ENCODE results near the gene RHO.

RHO gene

GRCh38 chr3:129569856-129570255 is 41.4 kb downstream of the RHO start:
- no peak for TF ChIP-seq CTCF (conservative IDR thresholded peaks at IDR 0.05; ENCODE audit: low read depth, low read length)
- DNase-seq (ENCODE audit: low read depth): no peak
- no peak overlapping the region for H3K4me3 ChIP-seq (ENCODE audit: low read depth, low read length)

- H3K4me3 ChIP-seq (ENCODE audit: low read depth, low read length): no peak overlapping the region
- TF ChIP-seq CTCF (conservative IDR thresholded peaks at IDR 0.05; ENCODE audit: low read depth, low read length): no peak
- DNase-seq (ENCODE audit: low read depth): no peak
These were observed 43.4 kb downstream of the RHO start for GRCh38 chr3:129571605-129572547.

GRCh38 chr3:129572603-129573002 is 44.2 kb downstream of the RHO start:
- no peak for TF ChIP-seq CTCF (conservative IDR thresholded peaks at IDR 0.05; ENCODE audit: low read depth, low read length)
- DNase-seq (ENCODE audit: low read depth): no peak
- H3K4me3 ChIP-seq (ENCODE audit: low read depth, low read length): no peak overlapping the region

GRCh38 chr3:129573493-129573892 is 45.1 kb downstream of the RHO start:
- DNase-seq (ENCODE audit: low read depth): no peak
- no peak for TF ChIP-seq CTCF (conservative IDR thresholded peaks at IDR 0.05; ENCODE audit: low read depth, low read length)
- no peak overlapping the region for H3K4me3 ChIP-seq (ENCODE audit: low read depth, low read length)

GRCh38 chr3:129574206-129574605 is 45.8 kb downstream of the RHO start:
- no peak for TF ChIP-seq CTCF (conservative IDR thresholded peaks at IDR 0.05; ENCODE audit: low read depth, low read length)
- no peak overlapping the region for H3K4me3 ChIP-seq (ENCODE audit: low read depth, low read length)
- no peak for DNase-seq (ENCODE audit: low read depth)

- no peak overlapping the region for H3K4me3 ChIP-seq (ENCODE audit: low read depth, low read length)
- TF ChIP-seq CTCF (conservative IDR thresholded peaks at IDR 0.05; ENCODE audit: low read depth, low read length): peak; percentile 13
- DNase-seq (ENCODE audit: low read depth): no peak
These were observed 47.0 kb downstream of the RHO start for GRCh38 chr3:129575233-129575996.

Data from choroid plexus epithelial cell (primary cell).